ENCODE data around the gene CDCP2.
"Not testable (repeated sequence)": the region's sequence is repeated elsewhere in the genome, so short reads cannot be mapped to it uniquely, and the experiment has no call there.

Gene CDCP2

DNA sequence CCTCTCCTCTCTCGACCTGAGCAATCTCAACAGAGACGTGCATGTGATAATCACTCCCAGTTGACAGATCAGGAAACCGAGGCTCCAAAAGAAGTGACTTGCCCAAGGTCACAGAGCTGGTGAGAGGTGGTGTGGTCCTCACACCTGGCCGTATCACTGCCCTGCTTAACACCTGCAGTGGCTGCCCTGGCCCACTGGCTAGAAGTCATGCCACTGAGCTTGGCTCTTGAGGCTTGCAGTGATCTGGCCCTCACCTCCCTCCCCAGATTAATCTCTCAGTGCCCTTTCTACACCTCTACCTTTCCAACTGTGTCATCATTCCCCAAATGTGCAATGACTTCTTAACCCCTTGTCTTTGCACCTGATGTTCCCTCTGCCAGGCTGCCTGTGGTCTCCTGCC is 38.8 kb downstream of the CDCP2 start:
- DNase-seq: no peak

DNA sequence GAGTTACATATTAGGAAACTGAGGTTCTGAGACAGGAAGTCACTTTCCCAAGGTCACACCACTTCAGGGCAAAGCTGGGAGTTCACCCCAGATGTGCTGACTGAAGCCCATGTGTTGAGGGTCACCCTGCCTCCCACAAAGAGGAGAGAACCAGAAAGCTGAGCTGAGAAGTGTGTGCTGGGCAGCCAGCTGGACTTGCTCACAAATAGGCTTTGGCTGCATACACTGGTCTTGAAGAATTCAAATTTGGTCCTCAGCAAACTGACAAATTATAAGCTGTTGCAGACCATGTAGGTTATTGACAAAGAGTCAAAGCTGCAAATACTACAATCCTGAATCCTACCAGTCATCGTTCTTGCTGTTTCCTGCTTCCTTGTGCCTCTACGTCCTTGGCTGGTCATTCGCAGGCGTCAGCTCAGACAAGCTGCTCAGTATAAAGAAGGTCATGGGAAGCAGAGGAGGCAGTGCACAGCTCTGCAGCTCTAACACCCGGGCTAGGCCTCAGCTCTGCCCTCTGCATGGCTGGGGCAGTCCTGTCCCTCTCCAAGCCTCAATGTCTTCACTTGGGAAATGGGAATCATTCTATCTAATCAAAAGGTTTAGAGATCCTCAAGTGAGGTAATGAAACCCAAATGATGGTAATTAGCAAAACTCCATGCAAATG is 40.0 kb downstream of the CDCP2 start:
- DNase-seq: no peak

GRCh38 chr1:54112027-54112426 is 40.8 kb downstream of the CDCP2 start:
- DNase-seq: no peak

- no peak for DNase-seq
Observed at GRCh38 chr1:54111624-54112023, 41.2 kb downstream of the CDCP2 start.

GRCh38 chr1:54110996-54111395 is 41.8 kb downstream of the CDCP2 start:
- DNase-seq: no peak

GRCh38 chr1:54109129-54110090 is 43.4 kb downstream of the CDCP2 start:
- DNase-seq: no peak

DNA sequence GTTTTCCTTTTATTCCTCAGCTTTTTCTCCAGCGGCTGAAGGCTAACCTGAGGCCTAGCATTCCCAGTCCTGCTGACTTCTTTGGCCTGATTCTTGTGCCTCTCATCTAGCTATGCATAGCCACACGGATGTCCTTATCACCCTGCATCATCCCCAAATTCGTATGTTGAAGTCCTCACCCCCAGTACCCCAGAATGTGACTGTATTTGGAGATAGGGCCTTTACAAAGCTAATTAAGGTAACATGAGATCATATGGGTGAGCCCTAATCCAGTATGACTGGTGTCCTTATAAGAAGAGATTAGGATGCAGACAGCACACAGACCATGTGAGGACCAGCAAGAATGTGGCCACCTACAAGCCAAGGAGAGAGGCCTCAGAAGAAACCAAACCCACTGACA is 44.6 kb downstream of the CDCP2 start:
- DNase-seq: no peak

GRCh38 chr1:54107131-54107530 is 45.7 kb downstream of the CDCP2 start:
- no peak for DNase-seq

DNA sequence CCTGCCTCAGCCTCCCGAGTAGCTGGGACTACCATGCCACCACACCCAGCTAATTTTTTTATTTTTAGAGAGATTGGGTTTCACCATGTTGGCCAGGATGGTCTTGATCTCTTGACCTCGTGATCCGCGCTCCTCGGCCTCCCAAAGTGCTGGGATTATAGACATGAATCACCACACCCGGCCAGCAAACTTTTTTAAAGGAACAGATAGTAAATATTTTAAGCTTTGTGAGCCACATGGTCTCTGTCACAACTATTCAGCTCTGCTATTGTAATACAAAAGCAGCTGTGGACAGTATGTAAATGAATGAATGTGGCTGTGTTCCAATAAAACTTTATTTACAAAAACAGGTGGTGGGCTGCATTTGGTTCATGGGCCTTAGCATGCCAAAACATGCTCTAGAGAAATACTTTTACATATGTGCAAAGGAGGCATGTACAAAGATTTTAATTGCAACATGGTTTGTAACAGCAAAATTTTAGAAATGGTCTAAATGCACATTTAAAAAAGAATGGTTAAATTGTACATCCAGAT is 47.0 kb downstream of the CDCP2 start:
- no peak for DNase-seq

GRCh38 chr1:54105080-54105479 is 47.7 kb downstream of the CDCP2 start:
- no peak for DNase-seq

DNA sequence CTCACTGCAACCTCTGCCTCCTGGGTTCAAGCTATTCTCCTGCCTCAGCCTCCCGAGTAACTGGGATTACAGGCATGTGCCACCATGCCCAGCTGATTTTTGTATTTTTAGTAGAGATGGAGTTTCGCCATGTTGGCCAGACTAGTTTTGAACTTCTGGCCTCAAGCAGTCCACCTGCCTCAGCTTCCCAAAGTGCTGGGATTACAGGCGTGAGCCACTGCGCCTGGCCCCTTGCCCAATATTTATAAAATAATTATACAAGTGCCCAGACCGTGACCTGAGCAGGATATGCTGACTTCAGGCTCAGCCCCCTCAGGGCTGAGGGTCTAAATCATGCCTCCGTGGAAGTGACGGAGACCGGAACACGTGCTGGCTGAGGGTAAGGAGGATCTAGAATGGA is 48.2 kb downstream of the CDCP2 start:
- not testable (repeated sequence) for DNase-seq

GRCh38 chr1:54103414-54103813 is 49.4 kb downstream of the CDCP2 start:
- DNase-seq: no peak

DNA sequence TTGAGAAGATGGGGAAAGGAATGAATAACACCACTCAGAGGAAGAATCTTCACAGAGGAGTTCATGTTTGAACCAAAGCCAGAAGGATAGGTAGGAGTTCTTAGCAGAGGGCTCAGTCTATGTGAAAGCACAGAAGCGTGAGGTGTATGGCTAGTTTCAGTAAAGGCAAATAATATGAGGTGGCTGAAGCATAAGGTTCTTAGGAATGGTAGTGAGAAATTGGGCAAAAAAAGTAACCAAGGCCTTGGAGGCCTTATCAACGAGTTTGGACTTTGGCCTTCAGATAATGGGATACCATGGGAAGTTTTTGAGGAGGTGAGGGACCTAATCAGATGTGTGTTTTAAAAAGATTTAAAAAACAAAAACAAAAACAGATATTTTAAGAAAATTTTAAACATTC is 52.3 kb downstream of the CDCP2 start:
- DNase-seq: no peak

- DNase-seq: no peak
Observed at GRCh38 chr1:54099061-54099610, 53.7 kb downstream of the CDCP2 start.

GRCh38 chr1:54096877-54097240 is 55.9 kb downstream of the CDCP2 start:
- no peak for DNase-seq

- DNase-seq: no peak
Observed at GRCh38 chr1:54096227-54096876, 56.4 kb downstream of the CDCP2 start.

DNA sequence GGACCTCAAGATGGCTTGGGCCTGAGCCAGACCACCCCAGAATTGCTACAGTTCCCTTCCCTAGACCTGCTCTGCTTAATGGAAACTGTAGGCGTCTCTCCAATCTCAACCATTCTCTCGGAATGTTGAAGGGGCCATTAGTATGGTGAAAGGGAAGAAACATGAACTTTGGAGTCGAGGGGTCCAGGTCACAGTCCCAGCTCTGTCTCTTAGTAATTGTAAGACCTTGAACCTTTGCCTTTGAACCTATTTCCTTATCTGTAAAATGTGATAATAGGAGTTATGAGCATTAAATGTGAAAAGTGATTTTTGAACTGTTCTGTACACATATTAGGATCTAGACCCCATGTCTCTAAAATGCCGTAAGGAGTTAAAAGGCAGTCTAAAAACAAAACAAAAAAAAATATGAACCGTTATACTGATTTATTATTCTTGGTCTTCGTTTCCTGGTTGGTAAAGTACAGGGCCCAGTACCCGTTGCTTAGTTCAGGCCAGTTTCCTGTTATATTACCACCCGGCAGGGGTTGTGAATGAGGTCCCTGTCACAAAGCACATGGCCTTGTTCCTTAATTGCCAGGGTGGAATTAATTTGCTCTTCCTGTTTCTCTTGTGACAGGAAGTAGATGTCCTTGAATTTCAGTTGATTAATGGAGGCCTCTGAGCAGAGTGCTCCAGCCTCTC is 57.1 kb downstream of the CDCP2 start:
- DNase-seq: no peak

DNA sequence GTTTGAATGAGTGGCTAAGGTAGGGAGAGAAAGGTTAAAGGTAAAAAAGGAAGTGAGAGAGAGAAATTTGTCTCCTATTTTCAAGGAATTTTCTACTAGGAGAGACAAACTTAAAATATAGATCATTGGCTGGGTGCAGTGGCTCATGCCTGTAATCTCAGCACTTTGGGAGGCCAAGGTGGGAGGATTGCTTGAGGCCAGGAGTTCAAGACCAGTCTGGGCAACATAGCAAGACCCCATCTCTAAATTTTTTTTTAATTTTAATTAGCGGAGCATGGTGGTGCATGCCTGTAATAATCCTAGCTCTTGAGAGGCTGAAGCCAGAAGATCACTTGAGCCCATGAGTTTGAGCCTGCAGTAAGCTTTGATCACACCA is 58.1 kb downstream of the CDCP2 start:
- DNase-seq: not testable (repeated sequence)

GRCh38 chr1:54094001-54094729 is 58.6 kb downstream of the CDCP2 start:
- no peak for DNase-seq

DNA sequence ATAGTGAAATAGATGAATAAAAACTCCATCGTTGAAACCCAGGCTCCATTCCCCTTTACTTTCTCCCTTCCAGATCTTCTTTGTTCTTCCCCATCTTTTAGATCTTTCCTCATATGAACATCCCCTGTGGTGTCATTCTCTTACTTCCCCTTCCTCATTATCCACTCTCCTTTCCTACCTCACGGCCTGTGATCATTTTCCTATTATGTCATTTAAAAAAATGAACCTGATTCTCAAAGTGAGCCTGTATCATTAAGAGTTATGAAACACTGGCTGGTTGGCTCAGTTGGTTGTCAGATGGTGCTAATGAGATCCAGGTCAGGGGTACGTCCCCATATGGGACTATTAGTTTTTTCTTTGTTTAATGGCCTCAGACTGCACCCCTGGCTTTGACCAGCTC is 61.1 kb downstream of the CDCP2 start:
- DNase-seq: no peak

- no peak for DNase-seq
Observed at GRCh38 chr1:54088385-54088784, 64.4 kb downstream of the CDCP2 start.

DNA sequence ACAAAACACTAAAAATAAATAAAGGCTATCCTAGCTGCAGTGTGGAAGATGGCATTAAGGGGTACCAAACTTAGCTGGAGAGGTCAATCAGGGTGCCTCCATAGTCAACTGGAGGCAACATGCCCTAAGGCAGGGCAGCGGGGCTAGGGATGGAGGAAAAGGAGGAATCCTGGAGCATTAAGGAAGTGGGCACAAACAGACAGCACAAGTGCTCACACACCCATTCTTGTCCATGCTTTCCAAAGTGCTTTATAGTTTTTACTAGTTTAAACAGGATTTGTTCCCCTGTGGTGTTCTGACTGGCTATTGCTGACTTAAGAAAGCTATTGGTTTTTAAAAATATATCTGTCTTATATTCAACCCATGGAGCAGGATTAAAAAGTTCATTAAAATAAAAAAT is 66.0 kb downstream of the CDCP2 start:
- no peak for DNase-seq

Data from activated CD4-positive, alpha-beta T cell treated with anti-CD3 and anti-CD28 coated beads for 48 hours (primary cell).